CD4-positive, alpha-beta T cell treated with Interleukin-6 for 4 hours (primary cell): ENCODE measurements around the gene GTF2H4.
"Not testable (repeated sequence)": the region's sequence is repeated elsewhere in the genome, so short reads cannot be mapped to it uniquely, and the experiment has no call there.

ENCODE experiments used
- DNase-seq: peaks from one replicate; pipeline ENCODE4 v3.0.0-alpha.2; 2020; ENCODE audit warnings: mixed read lengths

The GTF2H4 gene

DNA sequence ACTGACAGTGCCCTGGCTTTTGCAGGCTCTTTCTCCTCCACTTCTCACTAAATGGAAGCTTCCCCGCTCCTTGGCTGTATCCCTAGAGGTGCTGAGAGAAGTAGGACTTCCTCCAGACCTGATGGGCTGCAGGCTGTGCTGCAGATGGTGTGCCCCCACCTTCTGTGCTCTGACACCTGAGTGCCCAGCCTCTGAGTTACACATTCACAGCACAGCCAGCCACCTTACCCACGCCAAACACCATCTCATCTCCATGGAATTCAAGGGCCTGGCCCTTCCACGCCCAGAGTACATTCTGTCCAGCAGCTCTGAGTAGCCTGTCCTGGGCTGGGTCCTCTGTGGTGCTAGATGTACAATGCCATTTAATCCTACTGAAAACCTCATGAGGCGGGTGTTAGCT is 18.6 kb downstream of the GTF2H4 start:
- DNase-seq: no peak

DNA sequence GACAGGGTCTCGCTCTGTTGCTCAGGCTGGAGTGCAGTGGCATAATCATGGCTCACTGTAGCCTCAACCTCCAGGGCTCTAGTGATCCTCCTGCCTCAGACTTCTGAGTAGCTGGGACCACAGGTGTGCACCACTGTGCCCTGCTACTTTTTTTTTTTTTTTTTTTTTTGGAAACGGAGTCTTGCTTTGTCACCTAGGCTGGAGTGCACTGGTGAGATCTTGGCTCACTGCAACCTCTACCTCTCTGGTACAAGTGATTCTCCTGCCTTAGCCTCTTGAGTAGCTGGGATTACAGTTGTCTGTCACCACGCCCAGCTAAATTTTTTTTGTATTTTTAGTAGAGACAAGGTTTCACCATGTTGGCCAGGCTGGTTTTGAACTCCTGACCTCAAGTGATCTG is 19.1 kb downstream of the GTF2H4 start:
- not testable (repeated sequence) for DNase-seq

DNA sequence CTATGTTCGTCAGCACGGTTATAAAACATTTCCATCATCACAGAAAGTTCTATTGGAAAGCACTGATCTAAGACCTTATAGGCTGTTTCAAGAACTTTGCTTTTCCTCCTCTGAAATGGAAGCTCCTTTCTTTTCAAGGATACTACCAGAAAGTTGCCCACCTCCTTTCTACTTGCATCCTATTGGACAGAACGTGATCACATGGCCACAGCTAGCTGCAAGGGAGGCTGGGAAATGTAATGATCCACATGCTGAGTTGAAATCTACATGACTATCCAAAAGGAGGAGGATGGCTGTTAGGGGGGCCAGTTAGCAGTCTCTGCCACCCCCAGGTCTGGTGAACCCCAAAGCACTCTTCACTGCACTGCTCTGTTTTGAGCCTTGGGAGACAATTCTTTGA is 20.7 kb downstream of the GTF2H4 start:
- no peak for DNase-seq

DNA sequence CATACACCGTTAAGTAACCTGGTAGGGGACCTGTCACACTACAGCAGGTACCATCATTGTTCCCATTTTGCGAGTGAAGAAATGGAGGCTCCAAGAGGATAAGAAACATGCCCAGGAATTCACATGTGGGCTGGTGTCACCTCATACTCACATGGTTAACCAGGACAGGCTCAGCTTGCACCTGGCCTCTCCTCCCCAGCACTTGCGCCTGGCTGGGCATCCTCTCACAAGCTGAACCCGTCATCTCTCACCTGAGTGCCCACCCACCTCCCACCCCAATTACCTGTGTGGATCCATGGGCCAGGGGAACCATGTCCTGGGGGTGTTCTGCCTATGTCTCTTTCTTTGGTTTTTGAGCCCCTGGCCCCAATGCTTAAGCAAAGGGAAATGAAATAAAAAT is 22.5 kb downstream of the GTF2H4 start:
- no peak for DNase-seq

DNA sequence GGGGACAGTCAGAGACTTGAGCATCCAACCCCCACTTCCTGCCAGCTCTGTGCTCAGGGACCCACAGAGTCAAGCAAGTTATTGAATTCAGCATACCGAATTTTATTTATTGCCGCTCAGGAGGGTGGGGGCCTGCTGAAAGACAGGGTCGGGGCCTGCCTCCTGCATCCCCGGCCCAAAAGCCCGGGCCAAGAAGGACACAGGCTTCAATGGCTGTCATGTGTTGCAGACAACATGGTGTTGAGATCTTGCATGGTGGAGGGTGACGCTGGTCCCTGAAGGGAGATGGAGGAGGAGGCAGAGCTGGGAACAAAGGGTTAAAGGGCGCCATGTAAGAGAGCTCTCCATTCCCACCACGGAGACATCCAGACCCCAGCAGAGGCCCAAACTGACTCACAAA is 23.3 kb downstream of the GTF2H4 start:
- no peak for DNase-seq

DNA sequence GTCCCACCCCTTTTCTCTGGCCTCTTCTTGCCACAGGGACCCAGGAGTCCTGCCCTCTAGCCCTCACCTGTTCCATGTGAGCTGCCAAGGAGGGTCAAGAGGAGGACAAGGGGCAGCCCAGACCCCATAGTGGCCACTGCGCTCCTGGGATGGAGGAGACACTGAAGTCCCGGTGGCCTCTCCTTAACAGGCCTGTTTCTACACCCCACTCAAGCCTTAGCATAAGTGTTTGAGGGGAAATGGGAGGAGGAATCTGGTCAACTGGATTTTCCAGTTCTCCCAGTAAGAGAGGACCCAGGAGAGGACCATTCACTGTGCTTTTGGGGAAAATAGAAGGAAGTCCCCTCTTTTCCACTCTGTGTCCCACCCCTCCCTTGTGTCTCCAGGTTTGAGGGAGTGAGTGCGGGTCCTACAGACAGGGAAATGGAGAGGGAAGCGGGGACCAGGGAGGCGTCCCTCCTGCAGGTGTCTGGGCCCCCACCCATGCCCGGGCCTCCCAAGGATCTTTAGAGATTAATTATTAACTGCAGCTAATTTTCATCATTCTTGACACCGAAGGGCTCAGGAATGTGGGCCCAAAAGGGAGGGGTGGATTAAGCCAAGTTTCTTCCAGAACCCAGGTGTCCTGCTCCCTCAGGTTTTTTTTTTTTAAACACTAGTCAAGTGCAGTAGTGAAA is 24.1 kb downstream of the GTF2H4 start, which contains the start of gene SFTA2:
TSS of gene SFTA2 (minus strand) at position 202 of the 677 bp plus-strand sequence. CDS start at position 128, 74 bp downstream.
- no peak for DNase-seq

DNA sequence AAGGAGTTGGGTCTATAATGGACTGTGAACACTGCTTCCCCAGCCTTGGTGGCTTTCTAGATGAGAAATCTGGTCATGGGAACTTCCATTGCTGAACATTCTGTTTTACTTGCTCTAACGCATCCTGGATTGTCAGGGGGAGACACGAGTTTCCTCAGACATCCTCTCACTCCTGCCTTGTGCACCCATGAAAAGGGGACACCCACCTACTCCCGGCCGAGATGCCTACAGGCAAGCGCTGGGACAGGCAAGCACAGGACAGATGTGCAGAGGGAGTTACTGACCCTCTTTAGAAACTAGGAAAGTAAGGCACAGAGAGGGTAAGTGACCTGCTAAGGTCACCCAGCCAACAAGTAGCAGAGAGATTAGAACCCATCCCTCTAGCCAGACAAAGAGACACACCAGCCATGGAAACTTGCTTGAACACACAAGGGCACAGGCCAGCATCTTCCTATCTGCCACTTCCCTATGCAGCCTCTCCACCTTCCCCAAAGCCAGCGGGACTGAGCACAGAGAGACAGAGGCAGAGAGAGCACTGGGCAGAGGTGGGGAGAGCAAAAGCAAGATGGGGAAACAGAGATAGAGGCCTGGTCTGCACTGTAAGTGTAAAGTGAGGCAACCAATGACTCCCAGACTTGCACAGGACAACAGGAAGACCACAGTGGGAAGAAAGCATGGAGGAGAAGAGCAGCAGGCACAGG is 24.8 kb downstream of the GTF2H4 start:
- no peak for DNase-seq

DNA sequence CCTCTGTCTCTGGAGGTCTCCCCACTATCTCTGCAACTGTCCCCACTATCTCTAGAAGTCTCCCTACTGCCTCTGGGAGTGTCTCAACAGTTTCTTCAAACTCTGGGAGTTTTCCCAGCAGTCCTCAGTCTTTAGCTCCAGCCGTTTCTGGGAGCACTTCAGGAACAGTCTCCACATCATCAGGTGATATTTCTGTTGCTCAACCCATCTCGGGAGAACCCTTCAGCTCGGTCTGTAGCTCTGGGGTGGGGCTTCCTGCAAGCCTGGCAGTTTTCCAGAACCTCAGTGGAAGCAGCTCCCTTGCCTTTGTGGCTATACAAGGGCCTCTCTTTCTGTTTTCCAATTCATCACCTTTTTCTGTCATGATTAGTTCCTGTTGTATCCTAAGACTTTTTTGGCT is 27.0 kb downstream of the GTF2H4 start:
- DNase-seq: no peak

DNA sequence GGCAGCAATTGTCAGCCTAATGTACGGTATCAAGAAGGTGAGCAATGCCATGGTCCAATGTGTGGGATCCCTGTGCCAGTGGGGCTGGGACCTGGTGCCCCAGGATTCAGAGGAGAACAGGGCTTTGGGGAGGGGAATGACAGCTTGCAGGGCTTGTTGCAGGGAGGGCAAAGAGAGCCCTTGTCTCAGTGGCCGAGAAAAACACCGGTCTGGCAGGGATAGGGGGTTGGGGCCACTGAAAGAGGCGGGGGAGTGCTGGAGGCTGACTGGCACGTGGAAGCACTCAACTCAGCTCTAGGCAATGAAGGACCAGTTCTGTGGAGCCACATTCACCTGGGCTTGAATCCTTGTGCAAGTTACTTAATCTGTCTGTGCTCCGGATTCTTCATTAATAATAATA is 29.3 kb downstream of the GTF2H4 start:
- no peak for DNase-seq

DNA sequence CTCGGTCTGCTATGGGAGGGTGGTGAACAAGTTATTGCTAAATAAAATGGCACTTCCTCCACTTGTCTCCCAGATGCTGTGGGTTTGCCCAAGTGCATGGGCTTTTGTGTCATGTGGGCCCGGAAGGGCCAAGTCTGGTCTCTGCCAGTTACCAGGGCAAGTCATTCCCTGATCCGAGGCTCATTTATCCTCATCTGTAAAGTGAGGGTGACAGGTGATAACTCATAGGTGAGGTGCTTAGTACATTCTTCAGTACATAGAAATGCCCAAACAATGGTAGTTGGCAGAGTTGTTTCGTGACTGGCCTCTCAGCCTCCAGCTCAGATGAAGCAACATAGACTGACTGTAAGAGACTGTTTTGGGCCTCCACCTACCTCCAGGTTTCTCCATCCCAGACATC is 30.7 kb downstream of the GTF2H4 start:
- no peak for DNase-seq

DNA sequence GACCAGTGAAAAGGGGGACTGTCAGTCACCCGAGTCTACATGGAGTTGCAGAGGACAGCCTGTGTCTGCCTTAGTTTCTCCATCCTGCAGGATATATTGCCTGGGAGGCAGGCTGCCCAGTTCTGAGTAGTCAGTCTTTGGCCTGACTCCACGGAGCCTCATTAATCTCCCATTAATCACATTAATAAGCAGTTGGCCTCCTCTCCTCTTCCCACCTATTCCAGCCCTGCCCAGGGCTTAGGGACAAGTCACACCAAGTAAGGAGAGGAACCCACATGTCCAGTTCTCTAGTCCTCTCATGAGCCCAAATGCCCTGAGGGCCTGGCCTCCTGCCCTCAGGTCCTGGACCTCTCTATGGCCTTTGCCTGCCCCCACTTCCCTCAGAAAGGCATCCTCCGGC is 31.5 kb downstream of the GTF2H4 start:
- DNase-seq: no peak

DNA sequence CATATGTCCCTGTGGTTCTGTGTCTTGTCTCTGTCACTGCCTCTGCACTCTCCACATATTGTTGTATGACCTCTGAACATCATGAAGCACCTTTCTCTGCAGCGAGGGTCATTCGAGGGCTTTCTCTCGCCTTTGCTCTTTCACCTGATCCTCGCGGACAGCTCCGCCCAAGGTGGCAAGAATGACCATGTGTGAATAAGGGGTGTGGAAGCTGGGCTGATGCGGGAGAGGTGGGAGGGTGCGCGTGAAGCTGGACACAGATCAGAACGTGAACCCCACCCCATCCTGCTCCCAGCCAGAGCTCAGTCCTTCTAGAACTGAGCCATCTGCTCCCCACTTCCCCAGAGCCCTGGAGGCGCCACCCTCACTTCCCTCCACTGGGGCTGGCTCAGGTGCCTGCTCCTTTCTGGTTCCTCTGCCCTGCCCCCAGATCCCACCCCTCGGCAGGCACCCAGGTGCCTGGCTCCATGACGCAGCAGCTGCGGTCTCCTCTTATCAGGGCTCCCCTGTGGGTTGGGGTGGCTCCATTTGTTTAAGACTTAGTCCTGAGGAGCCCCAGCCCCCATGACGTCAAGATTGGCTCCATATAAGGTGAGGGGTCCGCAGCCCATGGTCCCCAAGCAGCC is 32.5 kb downstream of the GTF2H4 start, which contains the start of gene MUCL3:
TSS of gene MUCL3 (plus strand) at position 613 of the 626 bp plus-strand sequence. CDS start 27 bp downstream, outside the sequence.
- no peak for DNase-seq

DNA sequence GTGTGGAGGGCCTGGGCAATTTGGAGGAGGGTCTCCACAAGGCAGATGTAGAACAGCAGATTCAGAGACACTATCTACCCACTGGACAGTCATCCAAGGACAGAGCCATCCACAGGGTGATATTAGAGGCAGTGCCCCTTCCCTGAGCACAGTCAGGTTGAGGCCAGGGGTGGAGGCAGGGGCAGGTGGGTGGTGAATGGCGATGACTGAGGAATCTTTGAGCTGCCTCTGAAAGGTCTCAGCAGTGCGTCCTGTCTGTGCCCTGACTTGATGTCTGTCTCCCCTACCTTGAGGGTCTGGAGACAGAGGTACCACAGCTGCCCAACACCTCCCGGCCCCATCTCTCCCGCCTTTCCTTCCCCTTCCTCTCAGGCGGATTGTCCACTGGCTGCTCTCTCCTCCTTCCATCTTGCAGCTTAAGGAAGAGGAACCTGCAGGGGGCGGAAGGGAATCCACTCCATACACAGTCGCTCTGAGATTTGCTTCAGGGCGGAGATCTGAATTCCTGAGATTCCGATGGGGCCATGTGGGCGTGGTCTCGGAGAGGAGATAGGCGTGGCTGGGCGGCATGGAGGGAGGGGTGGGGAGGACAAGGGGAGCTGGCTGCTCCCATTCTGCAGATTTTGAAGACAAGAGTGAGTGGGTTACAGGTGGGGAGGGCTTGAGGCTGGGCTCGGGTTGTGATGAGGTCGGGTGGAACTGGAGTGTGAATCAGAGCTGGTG is 34.5 kb downstream of the GTF2H4 start:
- peak; percentile 20 for DNase-seq

DNA sequence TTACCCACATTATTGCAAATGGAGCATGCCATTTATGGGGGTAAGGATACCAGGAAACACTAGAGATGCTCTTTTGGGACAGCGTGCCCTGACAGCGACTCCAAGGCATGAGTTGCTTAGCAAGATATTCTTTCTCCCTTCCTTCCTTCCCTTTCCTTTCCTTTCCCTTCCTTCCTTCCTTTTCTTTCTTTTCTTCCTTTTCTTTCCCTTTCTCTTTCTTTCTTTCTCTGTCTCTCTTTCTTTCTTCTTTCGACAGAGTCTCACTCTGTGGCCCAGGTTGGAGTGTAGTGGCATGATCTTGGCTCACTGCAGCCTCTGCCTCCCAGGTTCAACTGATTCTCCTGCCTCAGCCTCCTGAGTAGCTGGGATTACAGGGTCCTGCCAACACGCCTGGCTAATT is 36.0 kb downstream of the GTF2H4 start:
- no peak for DNase-seq

DNA sequence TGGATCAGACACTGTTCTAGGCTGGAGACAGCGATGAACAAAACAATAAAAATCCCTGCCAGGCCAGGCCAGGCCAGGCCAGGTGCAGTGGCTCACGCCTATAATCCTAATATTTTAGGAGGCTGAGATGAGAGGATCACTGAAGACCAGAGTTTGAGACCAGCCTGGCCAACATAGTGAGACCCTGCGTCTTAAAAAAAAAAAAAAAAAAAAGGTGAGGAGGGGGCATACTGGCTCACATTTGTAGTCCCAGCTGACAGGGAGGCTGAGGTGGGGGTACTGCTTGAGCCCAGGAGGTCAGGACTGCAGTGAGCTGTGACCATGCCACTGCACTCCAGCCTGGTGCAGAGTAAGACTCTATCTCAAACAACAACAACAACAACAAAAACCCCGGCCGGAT is 37.3 kb downstream of the GTF2H4 start:
- DNase-seq: no peak

DNA sequence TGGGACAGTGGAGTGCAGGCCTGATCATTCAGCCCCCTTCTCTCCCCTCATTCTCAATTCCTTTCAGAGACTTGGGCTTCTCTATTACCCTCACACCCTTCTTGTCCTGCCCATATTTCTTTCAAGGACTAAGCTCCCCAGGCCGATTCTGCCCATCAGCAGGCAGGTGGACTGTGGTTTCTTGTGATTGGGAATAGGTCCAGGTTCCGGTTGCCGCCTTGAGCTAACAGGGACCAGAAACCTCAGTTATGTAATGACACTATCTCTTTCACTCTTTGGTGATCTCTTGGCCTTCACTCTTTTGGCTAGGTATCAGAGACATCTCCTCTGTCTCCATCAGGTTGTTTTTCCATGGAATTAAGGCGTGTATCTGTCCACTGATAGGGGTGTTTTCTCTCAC is 39.2 kb downstream of the GTF2H4 start:
- DNase-seq: no peak

DNA sequence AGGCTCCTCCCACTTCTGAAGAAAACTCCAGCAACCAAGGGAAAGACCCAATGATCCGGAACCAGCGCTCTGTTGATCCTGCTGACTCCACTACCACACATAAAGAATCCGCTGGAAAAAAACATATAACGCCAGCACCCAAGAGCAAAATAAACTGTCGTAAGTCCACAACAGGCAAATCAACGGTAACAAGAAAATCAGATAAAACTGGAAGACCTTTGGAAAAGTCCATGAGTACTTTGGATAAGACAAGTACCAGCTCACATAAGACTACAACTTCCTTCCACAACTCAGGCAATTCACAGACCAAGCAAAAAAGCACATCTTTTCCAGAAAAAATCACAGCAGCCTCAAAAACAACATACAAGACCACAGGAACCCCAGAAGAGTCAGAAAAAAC is 40.8 kb downstream of the GTF2H4 start:
- DNase-seq: no peak

DNA sequence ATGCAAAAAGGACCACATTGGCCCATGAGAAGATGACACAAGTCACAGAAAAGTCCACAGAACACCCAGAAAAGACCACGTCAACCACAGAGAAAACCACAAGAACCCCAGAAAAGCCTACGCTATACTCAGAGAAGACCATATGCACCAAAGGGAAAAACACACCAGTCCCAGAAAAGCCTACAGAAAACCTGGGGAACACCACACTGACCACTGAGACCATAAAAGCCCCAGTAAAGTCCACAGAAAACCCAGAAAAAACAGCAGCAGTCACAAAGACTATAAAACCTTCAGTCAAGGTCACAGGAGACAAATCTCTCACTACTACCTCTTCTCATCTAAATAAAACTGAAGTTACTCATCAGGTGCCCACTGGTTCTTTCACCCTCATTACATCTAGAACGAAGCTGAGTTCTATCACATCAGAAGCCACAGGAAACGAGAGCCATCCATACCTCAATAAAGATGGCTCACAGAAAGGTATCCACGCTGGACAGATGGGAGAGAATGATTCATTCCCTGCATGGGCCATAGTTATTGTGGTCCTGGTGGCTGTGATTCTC is 44.0 kb downstream of the GTF2H4 start:
- no peak for DNase-seq

DNA sequence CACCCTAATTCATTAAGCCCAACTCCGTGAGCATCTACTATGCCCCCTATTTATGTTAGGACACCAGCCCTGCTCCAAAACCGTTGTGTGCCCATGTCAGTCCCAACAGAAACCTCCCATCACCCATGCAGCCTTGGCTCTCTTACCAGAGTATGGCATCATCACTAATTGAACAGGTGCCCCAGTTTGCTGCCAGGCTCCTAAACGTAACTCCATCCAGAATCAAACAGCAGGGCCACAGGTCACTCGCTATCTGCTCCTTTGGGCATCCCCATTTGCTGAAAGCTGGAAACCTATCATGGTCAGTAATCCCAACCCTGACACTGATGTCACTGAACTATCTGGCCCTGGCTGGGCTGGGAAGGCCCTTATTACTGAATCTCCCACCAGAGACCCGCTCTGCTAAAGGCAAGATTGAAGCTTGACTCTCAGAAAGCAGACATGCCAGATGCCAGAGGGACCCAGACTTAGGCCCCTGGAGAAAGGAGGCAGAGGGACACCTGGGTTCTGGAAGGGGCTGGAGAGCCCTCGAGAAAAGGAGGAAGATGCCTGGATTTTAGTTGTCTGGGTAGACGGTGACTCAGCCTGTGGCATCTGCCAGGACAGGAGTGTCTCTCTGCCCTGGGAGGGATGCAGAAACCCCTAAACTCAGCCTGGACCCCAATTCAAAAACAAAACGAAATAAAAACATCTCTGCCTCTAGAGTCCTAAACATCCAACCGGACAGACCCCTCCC is 46.8 kb downstream of the GTF2H4 start:
- no peak for DNase-seq

DNA sequence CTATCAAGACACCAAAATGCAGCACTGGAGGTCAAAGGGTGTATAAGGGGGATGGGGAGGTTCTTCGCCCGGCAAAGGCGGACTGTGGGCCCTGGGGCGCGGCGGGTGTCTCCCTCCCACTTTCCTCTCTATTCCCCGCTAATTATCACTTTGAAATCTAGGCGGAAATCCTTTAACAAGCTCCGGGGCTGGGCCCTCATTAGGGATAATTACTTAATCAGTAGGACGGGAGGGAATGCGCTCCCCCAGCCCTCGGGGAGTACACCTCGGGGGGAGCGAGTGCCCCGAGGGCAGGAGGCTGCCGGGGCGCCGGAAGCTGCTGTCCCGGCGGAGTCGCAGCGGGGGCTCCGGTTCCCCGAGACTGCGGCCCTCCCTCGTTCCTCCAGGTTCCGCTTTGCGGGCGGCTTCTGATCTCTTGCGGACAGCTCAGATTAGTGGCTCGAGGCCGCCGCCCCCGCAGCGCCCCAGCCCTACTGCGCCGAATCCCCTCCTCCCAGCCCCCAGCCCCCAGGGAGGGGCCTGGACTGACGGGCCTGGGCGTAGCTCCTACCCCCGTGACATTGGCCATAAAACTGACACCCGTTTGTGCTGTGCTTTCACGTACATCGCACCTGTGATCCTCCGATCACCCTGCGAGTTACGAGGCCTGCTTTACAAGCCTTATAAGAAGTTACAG is 47.5 kb downstream of the GTF2H4 start:
- peak; percentile 69 for DNase-seq

DNA sequence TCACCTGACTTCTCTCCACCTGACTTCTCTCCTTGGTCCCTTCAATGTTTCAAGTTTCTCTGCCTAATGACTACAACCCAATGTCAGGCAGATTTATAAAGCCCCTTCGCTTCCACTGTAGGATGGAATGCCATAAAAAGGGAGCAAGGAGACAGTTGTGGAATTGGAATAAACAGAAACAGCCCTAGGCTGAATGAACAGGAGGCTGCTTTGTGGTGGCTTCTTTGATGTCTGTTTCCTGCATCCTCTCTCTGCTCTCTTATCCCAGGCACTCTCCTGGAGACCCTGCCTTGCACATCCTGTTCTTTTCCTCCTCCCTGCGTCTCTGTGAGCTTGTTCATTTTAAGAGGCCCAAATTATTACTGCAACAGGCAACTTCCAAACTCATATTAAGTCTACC is 49.7 kb downstream of the GTF2H4 start:
- DNase-seq: no peak
